ENCODE measurements around the gene NOTUM.

Gene NOTUM

GRCh38 chr17:81907219-81908145, 53.5 kb downstream of the NOTUM start:
- no peak overlapping the region for H3K4me3 ChIP-seq (ENCODE audit: low read depth, low read length)
- POLR2A ChIA-PET, result no interaction called here
- no peak for TF ChIP-seq CTCF (IDR thresholded peaks at IDR 0.05; ENCODE audit: insufficient read depth, low read length, missing control alignments)
- CTCF ChIA-PET, result no interaction called here
- DNase-seq (ENCODE audit: low read depth, low spot score), result no peak

- ChIA-PET POLR2A (no interaction called here), CTCF (no interaction called here)
- TF ChIP-seq CTCF (IDR thresholded peaks at IDR 0.05; ENCODE audit: insufficient read depth, low read length, missing control alignments), result no peak
- no peak overlapping the region for H3K4me3 ChIP-seq (ENCODE audit: low read depth, low read length)
- no peak for DNase-seq (ENCODE audit: low read depth, low spot score)
Measured at GRCh38 chr17:81906476-81907218, 54.3 kb downstream of the NOTUM start.

GRCh38 chr17:81905993-81906392, 55.0 kb downstream of the NOTUM start:
- TF ChIP-seq CTCF (IDR thresholded peaks at IDR 0.05; ENCODE audit: insufficient read depth, low read length, missing control alignments), result no peak
- no peak overlapping the region for H3K4me3 ChIP-seq (ENCODE audit: low read depth, low read length)
- ChIA-PET POLR2A (no interaction called here), CTCF (no interaction called here)
- DNase-seq (ENCODE audit: low read depth, low spot score), result no peak

GRCh38 chr17:81905424-81905875, 55.5 kb downstream of the NOTUM start:
- DNase-seq (ENCODE audit: low read depth, low spot score), result no peak
- H3K4me3 ChIP-seq (ENCODE audit: low read depth, low read length), result no peak overlapping the region
- ChIA-PET POLR2A (no interaction called here), CTCF (no interaction called here)
- TF ChIP-seq CTCF (IDR thresholded peaks at IDR 0.05; ENCODE audit: insufficient read depth, low read length, missing control alignments), result no peak

- H3K4me3 ChIP-seq (ENCODE audit: low read depth, low read length), result no peak overlapping the region
- ChIA-PET POLR2A (no interaction called here), CTCF (no interaction called here)
- no peak for DNase-seq (ENCODE audit: low read depth, low spot score)
- TF ChIP-seq CTCF (IDR thresholded peaks at IDR 0.05; ENCODE audit: insufficient read depth, low read length, missing control alignments), result no peak
Measured at GRCh38 chr17:81904600-81905423, 56.2 kb downstream of the NOTUM start.
